C4-2B (cell line): ENCODE data around the gene AAMP.

ENCODE experiments used
- ZFX ChIP-seq: fragments of 450-650 bp; IDR thresholded peaks from 2 replicates; pipeline ENCODE4 v1.6.1; 2017
- TF ChIP-seq, protein P1 (sequence below): fragments of 450-650 bp; conservative IDR thresholded peaks from 2 replicates; pipeline ENCODE4 v1.5.1; 2017; ENCODE audit warnings: mild to moderate bottlenecking

- TF ChIP-seq, protein P1, sequence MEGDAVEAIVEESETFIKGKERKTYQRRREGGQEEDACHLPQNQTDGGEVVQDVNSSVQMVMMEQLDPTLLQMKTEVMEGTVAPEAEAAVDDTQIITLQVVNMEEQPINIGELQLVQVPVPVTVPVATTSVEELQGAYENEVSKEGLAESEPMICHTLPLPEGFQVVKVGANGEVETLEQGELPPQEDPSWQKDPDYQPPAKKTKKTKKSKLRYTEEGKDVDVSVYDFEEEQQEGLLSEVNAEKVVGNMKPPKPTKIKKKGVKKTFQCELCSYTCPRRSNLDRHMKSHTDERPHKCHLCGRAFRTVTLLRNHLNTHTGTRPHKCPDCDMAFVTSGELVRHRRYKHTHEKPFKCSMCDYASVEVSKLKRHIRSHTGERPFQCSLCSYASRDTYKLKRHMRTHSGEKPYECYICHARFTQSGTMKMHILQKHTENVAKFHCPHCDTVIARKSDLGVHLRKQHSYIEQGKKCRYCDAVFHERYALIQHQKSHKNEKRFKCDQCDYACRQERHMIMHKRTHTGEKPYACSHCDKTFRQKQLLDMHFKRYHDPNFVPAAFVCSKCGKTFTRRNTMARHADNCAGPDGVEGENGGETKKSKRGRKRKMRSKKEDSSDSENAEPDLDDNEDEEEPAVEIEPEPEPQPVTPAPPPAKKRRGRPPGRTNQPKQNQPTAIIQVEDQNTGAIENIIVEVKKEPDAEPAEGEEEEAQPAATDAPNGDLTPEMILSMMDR, result peak; percentile 90
- no peak for TF ChIP-seq ZFX
These were observed 2.7 kb upstream of the AAMP start for GRCh38 chr2:218272531-218273212.
